Spinal cord (tissue), 10 donors: ENCODE measurements around the gene GON7. TPM values are rescaled to one million over a fixed set of nuclear protein-coding genes. Genes with fewer than 3 reads are reported as not detected.
"Not testable (repeated sequence)": the region's sequence is repeated elsewhere in the genome, so short reads cannot be mapped to it uniquely, and the experiment has no call there.

Experiments used
- DNase-seq, 6 donors: peaks; one replicate each; pipeline versions ENCODE4 v3.0.0 to v3.0.0-alpha.2; 2013 to 2015; ENCODE audit warnings: low spot score in 6 of 6, low read depth in 4 of 6
- H3K27ac ChIP-seq: one replicate; pipeline ENCODE4 v1.5.1; 2013; ENCODE audit warnings: low read depth, low read length, control low read depth
- H3K27me3 ChIP-seq: one replicate; pipeline ENCODE4 v1.6.1; 2013; ENCODE audit warnings: low read length; ENCODE audit not compliant: control insufficient read depth, insufficient read depth
- H3K36me3 ChIP-seq: one replicate; pipeline ENCODE4 v1.6.1; 2013; ENCODE audit warnings: low read length; ENCODE audit not compliant: control insufficient read depth, insufficient read depth
- H3K4me1 ChIP-seq: one replicate; pipeline ENCODE4 v1.6.1; 2013; ENCODE audit warnings: low read length; ENCODE audit not compliant: control insufficient read depth, insufficient read depth
- H3K4me3 ChIP-seq: one replicate; pipeline ENCODE4 v1.5.1; 2013; ENCODE audit warnings: low read depth, low read length, control low read depth
- H3K9me3 ChIP-seq: one replicate; pipeline ENCODE4 v1.6.1; 2013; ENCODE audit warnings: low read length; ENCODE audit not compliant: control insufficient read depth, insufficient read depth
- WGBS: methylation state at CpG from one replicate; pipeline ENCODE4 v1.1.5; 2013; ENCODE audit warnings: missing lambda C conversion rate; ENCODE audit not compliant: insufficient coverage; 5-methylcytosine and 5-hydroxymethylcytosine counted together
- polyA plus RNA-seq, 2 donors: library from polyadenylated mRNA; unstranded; fragments of 120-200 nt; gene quantifications; one replicate each; pipeline ENCODE4 v1.2.1, GENCODE V29; 2013; ENCODE audit not compliant: insufficient read length in 2 of 2
- total RNA-seq, 2 donors: library from RNA; depleted of rRNA in 1 of 2; stranded (reverse); fragments of 120-200 nt in 1 of 2; fragments of >200 nt in 1 of 2; gene quantifications; one replicate each; pipeline versions ENCODE4 v1.2.3 to v1.2.4, GENCODE V29; 2013 to 2014
- donor health status: healthy.

The GON7 gene
- total and polyA plus RNA-seq, 4 donors: 13.6 to 22.0 (median 16.8) TPM

DNA sequence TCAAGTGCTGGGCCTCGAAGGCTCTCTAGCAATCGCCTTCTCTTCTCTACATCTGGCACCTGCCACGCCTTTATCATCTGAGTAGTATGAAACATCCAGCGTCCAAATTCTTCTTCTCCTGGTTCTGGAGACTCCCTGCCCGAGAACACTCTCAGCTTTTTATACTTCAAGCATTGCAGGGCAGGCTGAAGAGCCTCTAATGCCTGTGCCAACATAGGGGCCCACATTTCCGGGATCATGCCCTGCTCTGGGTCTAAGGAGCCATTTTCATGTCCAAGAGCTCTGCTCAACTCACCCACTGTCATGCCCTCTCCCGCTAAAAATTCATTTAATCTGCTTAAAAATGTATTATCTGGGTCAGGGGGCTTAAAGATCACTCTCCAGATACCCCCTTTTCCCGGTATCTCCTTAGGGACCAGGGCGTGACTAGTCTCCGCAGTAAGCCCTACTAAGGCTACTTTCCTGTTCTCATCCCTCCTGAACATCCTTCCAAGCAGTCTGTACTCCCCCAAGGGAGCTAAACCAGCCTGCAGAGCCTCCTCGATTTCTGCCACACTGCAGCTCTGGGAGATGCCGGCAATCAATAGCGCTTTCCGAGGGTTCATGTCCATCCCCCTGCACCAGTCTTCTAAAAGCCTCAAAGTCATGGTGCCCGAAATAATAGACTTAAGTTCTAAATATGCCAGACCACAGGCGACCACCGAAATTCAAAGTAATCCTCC lies 23.1 kb downstream of the GON7 start:
- H3K36me3 ChIP-seq: peaks cover 16% of the 10 kb centered on the region
- peak overlapping the region; percentile 94 for H3K4me3 ChIP-seq
- WGBS: 47% methylated on average over 15 of the region's 17 CpGs
- no peak overlapping the region for H3K27ac ChIP-seq
- DNase-seq: no peak
- no peaks in the 10 kb centered on the region for H3K27me3 ChIP-seq
- H3K4me1 ChIP-seq: peaks cover 21% of the 10 kb centered on the region
- H3K9me3 ChIP-seq: no peaks in the 10 kb centered on the region

DNA sequence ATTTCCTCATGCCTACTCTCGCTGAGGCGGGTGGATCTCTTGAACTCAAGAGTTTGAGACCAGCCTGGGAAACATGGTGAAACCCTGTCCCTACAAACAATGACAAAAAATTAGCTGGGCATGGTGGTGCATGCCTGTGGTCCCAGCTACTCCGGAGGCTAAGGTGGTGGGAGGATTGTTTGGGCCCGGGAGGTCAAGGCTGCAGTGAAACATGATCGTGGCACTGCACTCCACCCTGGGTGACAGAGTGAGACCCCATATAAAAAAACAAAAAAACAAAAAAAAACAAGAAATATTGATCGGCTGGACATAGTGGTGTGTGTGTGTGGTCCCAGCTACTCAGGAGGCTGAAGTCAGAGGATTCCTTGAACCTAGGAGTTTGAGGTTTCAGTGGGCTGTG lies 31.4 kb downstream of the GON7 start:
- no peak overlapping the region for H3K27ac ChIP-seq
- no peaks in the 10 kb centered on the region for H3K9me3 ChIP-seq
- H3K36me3 ChIP-seq: no peaks in the 10 kb centered on the region
- no peaks in the 10 kb centered on the region for H3K4me1 ChIP-seq
- H3K4me3 ChIP-seq: no peak overlapping the region
- no peaks in the 10 kb centered on the region for H3K27me3 ChIP-seq
- no CpG with 5 or more reads among the region's 6 CpGs for WGBS
- DNase-seq: no peak

DNA sequence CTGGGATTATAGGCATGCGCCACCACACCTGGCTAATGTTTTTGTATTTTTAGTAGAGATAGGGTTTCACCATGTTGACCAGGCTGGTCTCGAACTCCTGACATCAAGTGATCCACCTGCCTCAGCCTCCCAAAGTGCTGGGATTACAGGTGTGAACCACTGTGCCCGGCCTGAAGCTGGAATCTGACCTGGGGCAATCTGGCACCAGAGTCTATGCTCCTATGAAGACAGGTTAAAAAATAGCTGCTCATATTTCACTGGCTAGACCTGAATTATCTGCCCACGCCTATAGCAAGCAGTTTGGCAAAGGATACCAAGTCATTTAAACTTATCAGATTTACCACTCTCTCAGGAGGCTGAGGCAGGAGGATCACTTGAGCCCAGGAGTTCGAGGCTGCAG lies 32.1 kb downstream of the GON7 start:
- H3K27me3 ChIP-seq, H3K36me3 ChIP-seq, H3K4me1 ChIP-seq, H3K9me3 ChIP-seq, H3K4me3 ChIP-seq, DNase-seq, H3K27ac ChIP-seq: not testable (repeated sequence)
- 86% methylated on average over 4 of the region's 5 CpGs for WGBS

DNA sequence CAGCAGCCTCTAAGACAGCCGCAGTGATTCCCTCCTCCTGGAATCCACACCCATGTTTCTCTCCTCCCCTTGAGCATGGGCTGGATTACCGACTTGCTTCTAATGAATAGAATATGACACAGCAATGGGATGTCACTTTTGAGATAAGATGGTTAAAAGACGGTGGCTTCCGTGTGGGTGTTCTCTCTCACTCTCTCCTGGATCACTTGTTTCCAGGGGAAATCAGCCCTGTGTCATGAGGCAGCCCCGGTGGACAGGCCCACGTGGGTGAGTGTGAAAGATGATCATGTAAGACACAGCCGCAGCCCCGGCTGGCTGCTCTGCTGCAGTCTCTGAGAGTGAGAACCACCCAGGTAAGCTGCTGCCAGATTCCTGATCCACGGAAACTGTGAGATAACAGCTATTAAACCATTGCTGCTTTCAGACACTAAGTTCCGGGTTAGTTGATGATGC lies 32.9 kb downstream of the GON7 start:
- H3K36me3 ChIP-seq: no peaks in the 10 kb centered on the region
- H3K4me1 ChIP-seq: no peaks in the 10 kb centered on the region
- H3K27ac ChIP-seq: no peak overlapping the region
- DNase-seq: peak in 2 of 6 donors; percentile 9 to 59
- WGBS: 49% methylated on average over 6 of the region's 10 CpGs
- H3K9me3 ChIP-seq: no peaks in the 10 kb centered on the region
- no peak overlapping the region for H3K4me3 ChIP-seq
- H3K27me3 ChIP-seq: no peaks in the 10 kb centered on the region

DNA sequence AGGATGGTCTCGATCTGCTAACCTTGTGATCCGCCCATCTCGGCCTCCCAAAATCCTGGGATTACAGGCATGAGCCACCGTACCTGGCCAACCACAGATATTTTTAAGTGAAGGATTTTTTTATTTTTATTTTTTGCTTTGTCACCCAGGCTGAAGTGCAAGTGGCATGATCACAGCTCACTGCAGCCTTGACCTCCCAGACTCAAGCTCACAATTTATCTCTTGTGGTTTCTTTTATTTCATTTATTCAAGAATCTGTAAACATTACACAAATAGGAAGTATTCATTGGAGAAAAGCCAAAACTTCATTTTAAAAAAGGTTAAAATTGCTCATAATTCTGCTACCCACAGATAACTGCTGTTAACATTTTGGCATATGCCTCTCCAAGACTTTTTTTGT lies 35.5 kb downstream of the GON7 start:
- Histone ChIP-seq H3K27ac (no peak overlapping the region), H3K9me3 (no peaks in the 10 kb centered on the region), H3K4me3 (no peak overlapping the region), H3K36me3 (no peaks in the 10 kb centered on the region), H3K27me3 (no peaks in the 10 kb centered on the region), H3K4me1 (no peaks in the 10 kb centered on the region)
- 100% methylated on average over 4 of the region's 4 CpGs for WGBS
- no peak for DNase-seq

DNA sequence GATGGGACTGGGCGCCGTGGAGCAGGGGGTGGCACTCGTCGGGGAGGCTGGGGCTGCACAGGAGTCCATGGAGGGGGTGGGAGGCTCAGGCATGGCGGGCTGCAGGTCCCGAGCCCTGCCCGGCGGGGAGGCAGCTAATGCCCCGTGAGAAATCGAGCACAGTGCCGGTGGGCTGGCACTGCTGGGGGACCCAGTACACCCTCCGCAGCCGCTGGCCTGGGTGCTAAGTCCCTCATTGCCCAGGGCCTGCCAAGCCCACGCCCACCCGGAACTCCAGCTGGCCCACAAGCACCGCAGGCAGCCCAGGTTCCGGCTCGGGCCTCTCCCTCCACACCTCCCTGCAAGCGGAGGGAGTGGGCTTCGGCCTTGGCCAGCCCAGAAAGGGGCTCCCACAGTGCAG lies 36.7 kb downstream of the GON7 start:
- not testable (repeated sequence) for H3K4me3 ChIP-seq, DNase-seq
- WGBS: 94% methylated on average over 17 of the region's 20 CpGs

DNA sequence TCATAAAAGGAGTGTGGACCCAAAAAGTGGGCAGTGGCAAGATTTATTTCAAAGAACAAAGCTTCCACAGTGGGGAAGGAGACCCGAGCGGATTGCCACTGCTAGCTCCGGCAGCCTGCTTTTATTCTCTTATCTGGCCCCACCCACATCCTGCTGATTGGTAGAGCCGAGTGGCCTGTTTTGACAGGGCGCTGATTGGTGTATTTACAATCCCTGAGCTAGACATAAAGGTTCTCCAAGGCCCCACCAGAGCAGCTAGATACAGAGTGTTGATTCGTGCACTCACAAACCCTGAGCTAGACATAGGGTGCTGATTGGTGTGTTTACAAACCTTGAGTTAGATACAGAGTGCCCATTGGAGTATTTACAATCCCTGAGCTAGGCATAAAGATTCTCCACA lies 37.2 kb downstream of the GON7 start:
- H3K4me1 ChIP-seq, H3K9me3 ChIP-seq, DNase-seq, H3K27me3 ChIP-seq, H3K36me3 ChIP-seq, H3K4me3 ChIP-seq, H3K27ac ChIP-seq: not testable (repeated sequence)
- 80% methylated on average over 1 of the region's 6 CpGs for WGBS

More for the DNA sequence above, 36.7 kb downstream of the GON7 start:
- H3K9me3 ChIP-seq, H3K36me3 ChIP-seq, H3K27me3 ChIP-seq, H3K27ac ChIP-seq, H3K4me1 ChIP-seq: not testable (repeated sequence)

DNA sequence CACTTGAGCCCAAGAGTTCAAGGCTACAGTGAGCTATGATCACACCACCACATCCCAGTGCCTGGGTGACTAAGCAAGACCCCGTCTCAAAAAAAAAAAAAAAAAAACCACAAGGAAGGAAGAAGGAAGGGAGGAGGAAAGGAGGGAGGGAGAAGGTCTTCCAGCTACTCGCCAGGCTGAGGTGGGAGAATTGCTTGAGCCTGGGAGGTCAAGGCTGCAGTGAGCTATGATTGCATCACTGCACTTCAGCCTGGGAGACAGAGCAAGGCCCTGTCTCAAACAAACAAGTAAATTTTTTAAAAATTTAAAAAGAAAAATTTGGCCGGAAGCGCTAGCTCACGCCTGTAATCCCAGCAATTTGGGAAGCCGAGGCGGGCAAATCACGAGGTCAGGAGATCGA lies 38.3 kb downstream of the GON7 start:
- H3K27me3 ChIP-seq, H3K4me3 ChIP-seq, H3K9me3 ChIP-seq, H3K27ac ChIP-seq, H3K4me1 ChIP-seq, DNase-seq, H3K36me3 ChIP-seq: not testable (repeated sequence)
- WGBS: 100% methylated on average over 7 of the region's 9 CpGs

DNA sequence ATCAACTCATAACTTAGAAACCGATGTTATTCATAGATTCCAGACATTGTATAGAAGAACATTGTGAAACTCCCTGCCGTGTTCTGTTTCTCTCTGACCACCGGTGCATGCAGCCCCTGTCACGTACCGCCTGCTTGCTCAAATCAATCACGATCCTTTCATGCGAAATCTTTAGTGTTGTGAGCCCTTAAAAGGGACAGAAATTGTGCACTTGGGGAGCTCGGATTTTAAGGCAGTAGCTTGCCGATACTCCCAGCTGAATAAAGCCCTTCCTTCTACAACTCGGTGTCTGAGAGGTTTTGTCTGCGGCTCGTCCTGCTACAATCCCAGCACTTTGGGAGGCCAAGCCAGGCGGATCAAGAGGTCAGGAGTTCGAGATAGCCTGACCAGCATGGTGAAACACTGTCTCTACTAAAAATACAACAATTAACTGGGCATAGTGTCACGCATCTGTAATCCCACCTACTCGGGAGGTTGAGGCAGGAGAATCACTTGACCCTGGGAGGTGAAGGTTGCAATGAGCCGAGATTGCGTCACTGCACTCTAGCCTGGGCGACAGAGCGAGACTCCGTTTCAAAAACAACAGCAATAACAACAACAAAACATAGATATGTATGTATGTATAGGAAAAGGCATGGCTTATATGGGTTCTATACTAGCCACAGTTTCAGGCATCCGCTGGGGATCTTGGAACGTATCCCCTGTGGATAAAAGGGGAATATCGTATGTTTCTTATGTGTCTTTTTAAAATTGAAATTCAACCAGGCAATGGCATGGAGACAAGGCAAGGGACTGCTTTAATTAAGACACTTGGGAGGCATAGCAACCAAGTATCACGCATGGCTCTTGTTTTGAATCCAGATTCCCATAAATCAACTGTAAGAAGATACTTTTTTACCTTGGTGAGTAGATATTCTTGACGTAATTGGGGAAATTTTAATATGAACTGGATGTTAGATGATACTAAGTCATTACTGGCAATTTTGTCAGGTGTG lies 41.3 kb downstream of the GON7 start:
- H3K27me3 ChIP-seq, H3K27ac ChIP-seq, H3K4me3 ChIP-seq, H3K9me3 ChIP-seq, DNase-seq, H3K36me3 ChIP-seq, H3K4me1 ChIP-seq: not testable (repeated sequence)
- 74% methylated on average over 8 of the region's 26 CpGs for WGBS
